Liver (tissue), 3 donors: ENCODE data around the gene LRRC15.

Experiments used
- CTCF ChIP-seq: fragments of 150-350 bp; IDR thresholded peaks from 2 replicates; pipeline ENCODE4 v1.5.1; 2017; ENCODE audit warnings: improper control_type of control experiment, low read depth, low read length; ENCODE audit not compliant: missing input control
- FOXA1 ChIP-seq: IDR thresholded peaks from 2 replicates; pipeline ENCODE4 v1.6.1; 2016; ENCODE audit warnings: antibody characterized with exemption
- HNF4A ChIP-seq, 2 donors: conservative IDR thresholded peaks; 2 replicates each; pipeline ENCODE4 v1.6.1; 2016; ENCODE audit warnings: antibody characterized with exemption in 2 of 2, mild to moderate bottlenecking in 2 of 2
- MAX ChIP-seq: IDR thresholded peaks from 2 replicates; pipeline ENCODE4 v1.6.1; 2016; ENCODE audit warnings: antibody characterized with exemption
- RAD21 ChIP-seq, 2 donors: IDR thresholded peaks; 2 replicates each; pipeline ENCODE4 v1.6.1; 2016; ENCODE audit warnings: antibody characterized with exemption in 2 of 2, mild to moderate bottlenecking in 2 of 2
- REST ChIP-seq: IDR thresholded peaks from 2 replicates; pipeline ENCODE4 v1.6.1; 2016; ENCODE audit warnings: antibody characterized with exemption, mild to moderate bottlenecking
- SP1 ChIP-seq: IDR thresholded peaks from 2 replicates; pipeline ENCODE4 v1.6.1; 2018; ENCODE audit warnings: antibody characterized with exemption, mild to moderate bottlenecking
- TAF1 ChIP-seq: conservative IDR thresholded peaks from 2 replicates; pipeline ENCODE4 v1.6.1; 2016; ENCODE audit warnings: antibody characterized with exemption, mild to moderate bottlenecking
- YY1 ChIP-seq: IDR thresholded peaks from 2 replicates; pipeline ENCODE4 v1.6.1; 2016; ENCODE audit warnings: antibody characterized with exemption, mild to moderate bottlenecking
- ZBTB33 ChIP-seq: IDR thresholded peaks from 2 replicates; pipeline ENCODE4 v1.6.1; 2016; ENCODE audit warnings: antibody characterized with exemption
- donor health status: healthy.
- donor health status: healthy.

GRCh38 chr3:194332858-194333211 lies 36.7 kb downstream of the LRRC15 start:
- TF ChIP-seq CTCF = no peak
- TF ChIP-seq MAX = no peak
- peak; percentile 56 for TF ChIP-seq SP1
- no peak for TF ChIP-seq ZBTB33
- no peak for TF ChIP-seq TAF1
- TF ChIP-seq REST = no peak
- peak; percentile 68 to 71 for TF ChIP-seq HNF4A (conservative IDR thresholded peaks at IDR 0.05)
- no peak for TF ChIP-seq RAD21 (IDR thresholded peaks at IDR 0.05)
- no peak for TF ChIP-seq FOXA1
- no peak for TF ChIP-seq YY1
